GM18526 (cell line): ENCODE data around the gene C5orf47.

Experiments used
- POLR2A ChIP-seq: IDR thresholded peaks from 3 replicates; pipeline ENCODE4 v1.6.1; 2011; ENCODE audit not compliant: insufficient read length; ENCODE audit errors: extremely low read depth

The C5orf47 gene

DNA sequence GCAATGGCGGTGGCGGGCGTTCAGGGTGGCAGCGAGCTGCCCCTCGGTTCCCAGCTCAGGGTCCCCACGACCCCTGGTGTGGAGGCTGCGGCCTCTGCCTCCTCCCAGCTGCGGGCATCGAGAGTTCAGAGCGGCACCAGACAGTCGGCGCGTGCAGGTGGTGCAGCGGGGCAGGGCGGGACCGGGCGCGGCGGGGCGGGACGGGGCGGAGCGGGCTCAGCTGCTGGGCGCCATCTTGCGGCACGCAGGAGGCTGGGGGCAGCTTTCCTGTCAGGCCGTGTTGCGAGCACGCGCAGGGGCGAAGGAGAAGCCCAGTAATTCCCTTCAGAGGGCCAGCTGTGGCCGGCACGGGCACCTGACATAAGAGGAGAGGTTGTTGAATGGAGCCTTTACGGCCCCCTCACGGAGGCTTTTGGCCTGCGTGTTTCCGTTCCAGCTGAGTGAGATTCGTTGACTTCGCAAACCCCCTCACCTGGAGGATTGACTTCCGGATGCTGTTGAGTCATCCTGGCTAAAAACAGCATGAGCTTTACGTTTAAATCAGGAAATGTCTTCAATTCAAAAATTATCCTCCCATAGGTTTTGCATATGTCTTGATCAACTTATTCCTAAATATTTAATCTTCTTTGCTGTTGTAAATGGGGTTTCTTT lies 587 bp downstream of the C5orf47 start:
- TF ChIP-seq POLR2A: no peak

DNA sequence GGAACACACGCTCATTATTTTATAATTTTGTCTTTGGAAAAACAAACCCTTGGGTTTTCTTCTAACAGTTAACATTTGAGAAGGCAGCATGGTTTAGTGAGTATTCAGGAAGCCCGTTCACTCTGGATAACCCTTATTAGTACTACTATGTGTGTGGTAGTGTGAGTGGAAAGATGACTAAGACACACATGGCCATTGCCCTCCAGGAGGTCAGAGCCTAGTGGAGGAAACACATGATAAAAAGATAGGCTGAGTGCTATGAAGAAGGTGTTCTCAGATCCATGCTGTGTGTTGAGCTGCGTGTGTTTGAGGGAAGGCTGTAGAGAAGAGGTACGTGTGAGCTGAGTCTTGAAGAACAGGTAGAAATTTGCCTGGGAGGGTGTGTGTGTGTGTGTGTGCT lies 8.4 kb downstream of the C5orf47 start:
- no peak for TF ChIP-seq POLR2A

GRCh38 chr5:173998531-173998930 lies 9.6 kb downstream of the C5orf47 start:
- no peak for TF ChIP-seq POLR2A

GRCh38 chr5:174000076-174000475 lies 11.1 kb downstream of the C5orf47 start:
- no peak for TF ChIP-seq POLR2A

GRCh38 chr5:174003795-174004194 lies 14.8 kb downstream of the C5orf47 start:
- no peak for TF ChIP-seq POLR2A

DNA sequence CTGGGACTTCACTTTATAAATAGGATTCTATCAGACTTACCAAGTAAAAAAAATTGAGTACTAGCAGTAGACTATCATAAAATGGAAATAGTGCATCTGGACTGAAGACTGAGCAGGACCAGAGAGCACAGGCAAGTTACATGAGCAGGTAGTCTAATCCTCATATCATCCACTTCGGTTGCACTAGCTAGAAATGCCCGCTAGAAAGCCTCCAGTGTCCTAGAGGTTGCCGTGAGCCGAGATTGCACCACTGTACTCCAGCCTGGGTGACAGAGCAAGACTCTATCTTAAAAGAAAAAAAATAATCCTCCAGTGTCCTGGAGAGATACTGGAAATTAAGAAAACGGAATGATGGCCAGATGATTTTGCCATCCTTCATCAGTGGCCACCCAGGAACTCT lies 20.0 kb downstream of the C5orf47 start:
- no peak for TF ChIP-seq POLR2A

GRCh38 chr5:174010365-174010764 lies 21.4 kb downstream of the C5orf47 start:
- no peak for TF ChIP-seq POLR2A

GRCh38 chr5:174011441-174011840 lies 22.5 kb downstream of the C5orf47 start:
- TF ChIP-seq POLR2A: no peak

DNA sequence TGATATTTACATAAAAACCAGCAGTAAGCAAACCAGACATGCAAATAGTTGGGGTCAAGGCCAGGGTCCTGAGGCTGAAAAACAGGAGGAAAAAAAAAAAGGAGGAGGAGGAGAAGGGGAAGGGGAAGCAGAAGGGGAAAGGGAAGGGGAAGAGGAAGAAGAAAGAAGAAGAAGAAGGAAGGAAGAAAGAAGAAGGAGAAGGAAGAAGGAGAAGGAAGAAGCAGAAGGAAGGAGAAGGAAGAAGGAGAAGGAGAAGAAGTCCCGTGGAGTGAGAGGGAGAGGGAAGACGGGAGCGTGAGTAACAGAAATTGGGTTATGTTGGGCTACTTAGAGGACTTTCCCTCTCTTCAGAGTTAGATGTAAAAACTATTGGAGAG lies 31.9 kb downstream of the C5orf47 start:
- TF ChIP-seq POLR2A: no peak

DNA sequence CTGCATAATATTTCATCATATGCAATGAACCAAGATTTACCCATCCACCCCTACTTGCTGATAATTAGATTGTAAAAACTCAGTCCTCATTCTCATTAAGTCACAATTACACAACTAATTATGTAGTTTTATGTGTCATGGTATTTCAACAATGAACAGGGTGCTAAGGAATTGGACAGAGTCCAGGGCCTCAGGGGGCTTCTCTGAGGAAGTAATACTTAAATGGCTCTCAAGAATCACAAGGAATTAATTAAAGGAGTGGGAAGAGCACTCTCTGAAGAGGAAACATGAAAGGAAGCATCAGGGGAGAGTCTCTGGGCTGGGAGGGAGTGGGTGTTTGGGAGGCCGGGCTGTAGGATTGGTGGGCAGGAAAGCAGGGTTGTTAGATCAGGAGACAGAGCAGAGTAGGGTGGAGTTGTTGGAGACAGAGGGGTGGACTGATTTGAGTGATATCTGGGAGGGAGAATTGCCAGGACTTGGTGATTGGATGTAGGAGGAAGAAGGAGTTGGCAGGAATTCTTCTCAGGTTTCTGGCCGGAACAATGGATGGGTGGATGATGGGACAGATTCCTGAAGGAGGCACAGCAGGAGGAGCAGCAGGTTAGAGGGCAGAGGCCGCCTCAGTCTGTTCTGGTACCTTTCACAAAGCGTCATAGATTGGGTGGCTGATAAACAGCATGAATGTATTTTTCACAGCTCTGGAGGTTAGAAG lies 33.6 kb downstream of the C5orf47 start:
- no peak for TF ChIP-seq POLR2A

DNA sequence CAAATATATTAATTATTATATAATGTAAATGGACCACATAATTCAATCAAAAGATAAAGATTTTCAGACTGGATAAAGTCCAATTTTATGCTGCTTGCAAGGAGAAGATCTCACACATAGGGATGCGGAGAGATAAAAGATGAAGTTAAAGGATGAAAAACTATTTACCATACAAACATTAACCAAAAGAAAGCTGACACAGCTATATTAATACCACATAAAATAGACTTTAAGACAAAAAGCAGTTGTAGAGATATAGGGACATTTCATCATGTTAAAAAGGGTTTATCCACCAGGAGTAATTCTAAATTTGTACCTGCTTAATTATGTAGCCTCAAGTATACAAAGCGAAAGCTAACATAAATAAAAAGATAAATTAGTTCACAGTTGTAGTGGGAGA lies 41.3 kb downstream of the C5orf47 start:
- no peak for TF ChIP-seq POLR2A

GRCh38 chr5:174044466-174045254 lies 55.7 kb downstream of the C5orf47 start:
- TF ChIP-seq POLR2A: no peak

DNA sequence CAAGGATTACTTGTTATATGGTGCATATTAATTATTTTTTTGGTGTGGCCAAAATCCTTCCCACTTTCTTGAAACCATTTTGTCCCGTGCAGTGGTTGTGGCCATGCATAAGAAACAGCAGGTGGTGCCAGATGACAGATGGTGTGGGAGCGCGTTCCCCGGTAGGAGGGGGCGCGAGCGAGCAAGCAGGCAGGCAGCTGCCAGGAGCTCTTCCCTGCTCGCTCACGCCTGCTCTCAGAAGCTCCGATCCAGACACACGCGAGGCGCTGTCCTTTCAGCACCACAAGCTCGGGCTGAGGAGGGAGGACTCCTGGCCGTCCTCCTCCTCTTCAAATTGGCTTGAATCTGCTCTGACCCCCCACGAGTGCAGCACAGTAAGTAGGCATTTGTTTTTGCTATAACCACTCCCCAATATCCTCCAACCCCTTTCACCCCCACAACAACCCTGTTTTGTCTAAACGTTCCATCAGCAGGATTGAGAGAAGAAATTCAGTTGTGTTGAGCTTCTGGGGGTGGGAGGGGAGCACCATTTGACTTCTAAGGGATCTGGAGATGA lies 56.6 kb downstream of the C5orf47 start, which contains the start of gene NSG2:
NSG2 (plus strand) TSS at position 237 of the 556 bp plus-strand sequence. CDS start 1,050 bp downstream, outside the sequence.
- no peak for TF ChIP-seq POLR2A

DNA sequence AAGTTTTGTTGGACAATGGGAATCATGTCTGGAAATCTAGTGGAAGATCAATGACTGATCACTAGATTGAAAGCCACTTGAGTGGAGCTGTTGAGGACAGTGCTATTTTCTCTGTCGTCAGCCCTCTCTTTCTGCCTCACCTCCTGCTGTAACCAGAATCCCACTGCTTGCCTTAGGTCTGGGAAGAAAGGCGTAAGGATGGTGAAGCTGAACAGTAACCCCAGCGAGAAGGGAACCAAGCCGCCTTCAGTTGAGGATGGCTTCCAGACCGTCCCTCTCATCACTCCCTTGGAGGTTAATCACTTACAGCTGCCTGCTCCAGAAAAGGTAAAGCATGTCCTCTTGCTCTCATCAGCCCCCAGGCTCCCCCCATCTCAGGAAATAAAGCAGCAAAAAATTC lies 57.6 kb downstream of the C5orf47 start:
- TF ChIP-seq POLR2A: no peak

DNA sequence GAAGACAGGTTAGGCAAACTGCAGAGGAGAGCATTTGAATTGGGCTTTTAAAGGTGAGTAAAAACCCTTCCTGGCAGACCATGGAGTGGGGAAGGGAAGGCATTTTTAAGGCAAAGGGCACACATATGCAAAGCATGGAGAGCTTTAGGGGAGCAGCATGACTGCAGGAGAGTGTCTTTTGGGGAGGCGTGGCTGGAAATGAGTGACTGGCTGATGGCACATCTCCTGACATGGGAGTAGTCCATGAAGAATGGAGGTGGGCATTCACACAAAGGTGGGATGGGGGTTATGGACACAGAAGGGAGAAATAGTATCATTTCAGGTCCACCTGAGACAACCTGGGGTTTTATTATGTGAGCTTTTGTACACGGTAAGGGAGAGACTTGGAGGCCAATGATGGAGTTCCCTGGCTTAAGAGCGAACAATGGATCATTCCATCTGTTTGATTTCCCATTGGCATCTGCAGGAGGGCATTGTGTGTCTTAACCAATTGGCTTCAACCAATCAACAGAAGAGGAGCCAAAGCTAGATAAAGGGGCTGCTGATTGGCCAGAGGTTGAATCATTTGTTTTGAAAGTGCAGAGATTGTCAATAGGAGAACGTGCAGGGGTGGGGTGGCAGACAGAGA lies 58.6 kb downstream of the C5orf47 start:
- TF ChIP-seq POLR2A: no peak
